ENCODE data around the gene RREB1.

Gene RREB1

GRCh38 chr6:7300926-7301325 is 193.2 kb downstream of the RREB1 start:
- DNase-seq (ENCODE audit: low read depth in 1 of 2, low spot score in 1 of 2) = no peak
- no peak for TF ChIP-seq JUND (IDR thresholded peaks at IDR 0.05; ENCODE audit: low read depth)
- in situ Hi-C loops (cut with HindIII; ENCODE audit: low pct_unique_long_range_greater_than_20kb, low sequenced_read_pairs) = no loop called here

All from T47D (cell line).